Trophoblast cell (in vitro differentiated cells and primary cell): Measurements from ENCODE around the gene FCAMR.

Source experiments
- DNase-seq, 2 donors: peaks; one replicate each; pipeline ENCODE4 v3.0.0-alpha.2; 2016
- H2AFZ ChIP-seq: 2 replicates; pipeline ENCODE4 v1.6.1; 2013; ENCODE audit warnings: low read length, moderate library complexity, mild to moderate bottlenecking; ENCODE audit not compliant: insufficient read depth, poor library complexity
- H2AK5ac ChIP-seq: 2 replicates; pipeline ENCODE4 v1.6.1; 2013; ENCODE audit warnings: mild to moderate bottlenecking, low read length
- H2BK120ac ChIP-seq: 2 replicates; pipeline ENCODE4 v1.6.1; 2013; ENCODE audit warnings: low read length, mild to moderate bottlenecking, moderate library complexity; ENCODE audit not compliant: insufficient read depth, poor library complexity
- H2BK12ac ChIP-seq: 2 replicates; pipeline ENCODE4 v1.6.1; 2013; ENCODE audit warnings: mild to moderate bottlenecking, low read length, moderate library complexity
- H2BK5ac ChIP-seq: 2 replicates; pipeline ENCODE4 v1.6.1; 2013; ENCODE audit warnings: low read length, low read depth, moderate library complexity, mild to moderate bottlenecking; ENCODE audit not compliant: poor library complexity
- H3K14ac ChIP-seq: 2 replicates; pipeline ENCODE4 v1.6.1; 2013; ENCODE audit warnings: mild to moderate bottlenecking, low read length
- H3K18ac ChIP-seq: 2 replicates; pipeline ENCODE4 v1.6.1; 2013; ENCODE audit warnings: mild to moderate bottlenecking, low read length
- H3K23ac ChIP-seq: 2 replicates; pipeline ENCODE4 v1.6.1; 2013; ENCODE audit warnings: low read length
- H3K27ac ChIP-seq: 2 replicates; pipeline ENCODE4 v1.5.1; 2013; ENCODE audit warnings: low read depth, mild to moderate bottlenecking, inconsistent platforms, low read length, moderate library complexity
- H3K27me3 ChIP-seq: 2 replicates; pipeline ENCODE4 v1.6.1; 2013; ENCODE audit warnings: inconsistent platforms, mild to moderate bottlenecking, low read length, moderate library complexity; ENCODE audit not compliant: insufficient read depth
- H3K36me3 ChIP-seq, 2 experiments: 1 replicate in 1 of 2; 2 replicates in 1 of 2; pipeline ENCODE4 v1.6.1; 2013; ENCODE audit warnings: low read length in 2 of 2, mild to moderate bottlenecking in 2 of 2, moderate library complexity in 1 of 2; ENCODE audit not compliant: insufficient read depth in 2 of 2, control insufficient read depth in 1 of 2
- H3K4ac ChIP-seq: 2 replicates; pipeline ENCODE4 v1.6.1; 2013; ENCODE audit warnings: low read depth, mild to moderate bottlenecking, low read length, moderate library complexity
- H3K4me1 ChIP-seq, 2 experiments: 1 replicate in 1 of 2; 2 replicates in 1 of 2; pipeline ENCODE4 v1.6.1; 2013; ENCODE audit warnings: low read length in 2 of 2, mild to moderate bottlenecking in 2 of 2, moderate library complexity in 1 of 2; ENCODE audit not compliant: insufficient read depth in 2 of 2, control insufficient read depth in 1 of 2
- H3K4me2 ChIP-seq: 2 replicates; pipeline ENCODE4 v1.6.1; 2013; ENCODE audit warnings: inconsistent platforms, mild to moderate bottlenecking, low read length, moderate library complexity
- H3K4me3 ChIP-seq: 2 replicates; pipeline ENCODE4 v1.5.1; 2013; ENCODE audit warnings: mild to moderate bottlenecking, low read depth, low read length, inconsistent platforms
- H3K79me1 ChIP-seq: one replicate; pipeline ENCODE4 v1.6.1; 2013; ENCODE audit warnings: low read length
- H3K79me2 ChIP-seq: 2 replicates; pipeline ENCODE4 v1.6.1; 2013; ENCODE audit warnings: low read length, mild to moderate bottlenecking; ENCODE audit not compliant: control insufficient read depth, insufficient read depth, poor library complexity
- H3K9ac ChIP-seq: 2 replicates; pipeline ENCODE4 v1.6.1; 2013; ENCODE audit warnings: mild to moderate bottlenecking, low read length
- H3K9me3 ChIP-seq: 2 replicates; pipeline ENCODE4 v1.6.1; 2013; ENCODE audit warnings: low read depth, mild to moderate bottlenecking, control low read depth, inconsistent platforms, low read length; ENCODE audit not compliant: insufficient read depth
- H4K12ac ChIP-seq: 2 replicates; pipeline ENCODE4 v1.6.1; 2013; ENCODE audit warnings: low read depth, mild to moderate bottlenecking, low read length, moderate library complexity
- H4K8ac ChIP-seq: 2 replicates; pipeline ENCODE4 v1.6.1; 2013; ENCODE audit warnings: low read depth, mild to moderate bottlenecking, low read length, moderate library complexity
- H4K91ac ChIP-seq: one replicate; pipeline ENCODE4 v1.6.1; 2013; ENCODE audit warnings: low read depth, mild to moderate bottlenecking, low read length, moderate library complexity
- WGBS: extraction: QIAGEN DNeasy Blood & Tissue Kit; methylation state at CpG from one replicate; pipeline ENCODE4 v1.1.7; 2013; ENCODE audit warnings: missing lambda C conversion rate; ENCODE audit not compliant: insufficient read length, insufficient coverage; ENCODE audit errors: extremely low coverage; 5-methylcytosine and 5-hydroxymethylcytosine counted together

FCAMR gene

DNA sequence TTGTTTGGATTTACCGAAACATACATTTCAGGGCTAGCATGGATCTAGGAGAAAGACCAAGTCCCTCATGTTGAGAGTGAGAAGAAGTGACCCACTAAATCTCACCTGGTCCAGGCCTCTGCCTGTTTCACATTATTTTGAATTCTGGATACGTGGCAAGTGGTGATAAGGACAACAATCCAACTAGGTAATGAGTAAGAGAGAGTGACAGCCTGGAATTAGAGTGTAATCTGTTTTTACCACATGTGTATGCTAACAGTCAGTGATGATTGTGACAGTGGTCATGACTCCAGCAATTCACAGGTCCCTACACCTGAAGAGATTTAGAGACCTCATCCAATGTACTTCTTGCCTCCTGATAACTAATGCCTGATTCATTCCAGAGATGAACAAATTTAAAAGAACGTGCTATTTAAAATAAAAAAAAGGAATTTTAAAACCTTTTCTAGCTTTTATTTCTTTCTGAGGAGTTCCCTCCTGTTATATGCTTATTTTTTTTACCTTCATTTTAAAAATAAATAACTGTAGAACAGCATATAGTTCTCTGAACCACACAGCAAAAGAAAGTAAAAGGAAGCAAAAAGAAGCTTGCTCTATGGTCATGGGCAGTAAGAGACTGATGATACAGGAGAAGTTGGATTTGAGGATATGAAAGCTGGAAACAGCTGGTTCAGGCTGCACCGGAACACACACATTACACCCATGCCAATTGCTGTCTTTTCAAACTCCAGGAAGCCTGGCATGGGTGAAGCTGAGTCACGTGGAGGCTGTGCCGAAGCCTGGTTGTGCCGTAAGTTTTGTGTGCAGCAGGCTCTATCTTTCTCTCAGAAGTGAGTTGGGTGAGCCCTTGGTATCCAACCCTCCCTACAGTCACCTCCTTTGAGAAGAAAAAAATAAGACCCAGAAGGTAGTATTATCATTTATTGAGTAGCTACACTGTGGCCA is 47.6 kb upstream of the FCAMR start:
- no peak overlapping the region for H2BK12ac ChIP-seq
- no peaks in the 10 kb centered on the region for H3K9me3 ChIP-seq
- no peak overlapping the region for H3K4me2 ChIP-seq
- H4K91ac ChIP-seq, result no peak overlapping the region
- no peaks in the 10 kb centered on the region for H3K4me1 ChIP-seq
- H3K4ac ChIP-seq, result no peak overlapping the region
- DNase-seq, result no peak
- no peaks in the 10 kb centered on the region for H3K79me2 ChIP-seq
- H3K14ac ChIP-seq, result no peak overlapping the region
- H4K12ac ChIP-seq, result no peak overlapping the region
- H3K36me3 ChIP-seq, result no peaks in the 10 kb centered on the region
- no CpG with 5 or more reads among the region's 7 CpGs for WGBS
- H2BK5ac ChIP-seq, result no peak overlapping the region
- no peak overlapping the region for H2BK120ac ChIP-seq
- H3K4me3 ChIP-seq, result no peak overlapping the region
- no peak overlapping the region for H3K9ac ChIP-seq
- H3K79me1 ChIP-seq, result no peaks in the 10 kb centered on the region
- H3K27ac ChIP-seq, result no peak overlapping the region
- no peak overlapping the region for H3K18ac ChIP-seq
- H3K23ac ChIP-seq, result no peak overlapping the region
- no peak overlapping the region for H4K8ac ChIP-seq
- no peak overlapping the region for H2AK5ac ChIP-seq
- H2AFZ ChIP-seq, result no peak overlapping the region
- no peaks in the 10 kb centered on the region for H3K27me3 ChIP-seq

DNA sequence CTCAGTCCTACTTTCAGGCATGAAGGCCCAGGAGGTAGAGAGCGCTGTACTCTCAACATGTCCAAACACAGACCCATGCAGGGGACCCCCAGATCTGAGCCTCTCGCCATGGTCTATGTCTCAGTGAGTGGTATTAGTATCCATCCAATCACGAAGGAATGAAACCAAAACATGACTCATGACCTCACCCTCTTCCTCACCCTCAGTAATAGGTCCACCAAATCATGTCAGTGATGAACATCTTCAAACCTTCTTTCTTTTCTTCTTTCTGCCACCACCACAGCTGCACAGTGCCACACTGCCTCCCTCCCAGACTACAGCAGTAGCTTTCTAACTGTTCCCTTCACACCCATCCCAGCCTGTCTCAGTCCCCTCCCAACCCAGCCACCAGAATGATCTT is 45.5 kb upstream of the FCAMR start:
- Histone ChIP-seq H3K23ac (no peak overlapping the region), H2AK5ac (no peak overlapping the region), H3K4me1 (no peaks in the 10 kb centered on the region), H4K91ac (no peak overlapping the region), H3K79me1 (no peaks in the 10 kb centered on the region), H2BK120ac (no peak overlapping the region), H3K27ac (no peak overlapping the region), H3K9me3 (no peaks in the 10 kb centered on the region), H3K4me2 (no peak overlapping the region), H2BK5ac (no peak overlapping the region), H3K18ac (no peak overlapping the region), H3K4me3 (no peak overlapping the region), H3K14ac (no peak overlapping the region), H2AFZ (no peak overlapping the region), H4K12ac (no peak overlapping the region), H4K8ac (no peak overlapping the region), H3K36me3 (no peaks in the 10 kb centered on the region), H2BK12ac (no peak overlapping the region), H3K4ac (no peak overlapping the region), H3K27me3 (no peaks in the 10 kb centered on the region), H3K79me2 (no peaks in the 10 kb centered on the region), H3K9ac (no peak overlapping the region)
- WGBS, result no CpG with 5 or more reads among the region's 3 CpGs
- DNase-seq, result no peak

DNA sequence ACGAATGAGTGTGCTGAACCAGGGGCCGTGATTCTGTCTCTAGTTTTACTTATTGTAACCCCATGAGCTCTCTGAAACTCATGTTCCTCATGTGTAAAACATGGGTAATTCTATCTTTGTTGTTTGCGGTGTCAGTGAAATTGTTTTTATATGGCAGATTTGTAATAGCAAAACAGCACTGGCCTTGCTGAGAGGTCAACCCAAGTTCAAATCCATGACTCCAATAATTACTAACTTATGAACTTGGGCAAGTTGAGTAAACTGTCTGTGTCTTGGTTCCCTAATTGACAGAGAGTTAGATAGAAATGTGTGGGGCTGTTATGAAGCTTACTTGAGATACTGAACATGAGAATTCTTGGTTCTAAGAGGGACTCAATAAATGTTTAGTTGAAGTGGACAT is 44.5 kb upstream of the FCAMR start:
- Histone ChIP-seq H3K4me2 (no peak overlapping the region), H2AFZ (no peak overlapping the region), H2BK12ac (no peak overlapping the region), H3K79me1 (no peaks in the 10 kb centered on the region), H3K9ac (no peak overlapping the region), H3K79me2 (no peaks in the 10 kb centered on the region), H2BK5ac (no peak overlapping the region), H4K12ac (no peak overlapping the region), H3K18ac (no peak overlapping the region), H3K23ac (no peak overlapping the region), H3K4me3 (no peak overlapping the region), H4K8ac (no peak overlapping the region), H3K9me3 (no peaks in the 10 kb centered on the region), H2AK5ac (no peak overlapping the region), H3K36me3 (no peaks in the 10 kb centered on the region), H3K27me3 (no peaks in the 10 kb centered on the region), H3K4me1 (no peaks in the 10 kb centered on the region), H4K91ac (no peak overlapping the region), H2BK120ac (no peak overlapping the region), H3K27ac (no peak overlapping the region), H3K14ac (no peak overlapping the region), H3K4ac (no peak overlapping the region)
- no CpG with 5 or more reads among the region's 3 CpGs for WGBS
- no peak for DNase-seq

DNA sequence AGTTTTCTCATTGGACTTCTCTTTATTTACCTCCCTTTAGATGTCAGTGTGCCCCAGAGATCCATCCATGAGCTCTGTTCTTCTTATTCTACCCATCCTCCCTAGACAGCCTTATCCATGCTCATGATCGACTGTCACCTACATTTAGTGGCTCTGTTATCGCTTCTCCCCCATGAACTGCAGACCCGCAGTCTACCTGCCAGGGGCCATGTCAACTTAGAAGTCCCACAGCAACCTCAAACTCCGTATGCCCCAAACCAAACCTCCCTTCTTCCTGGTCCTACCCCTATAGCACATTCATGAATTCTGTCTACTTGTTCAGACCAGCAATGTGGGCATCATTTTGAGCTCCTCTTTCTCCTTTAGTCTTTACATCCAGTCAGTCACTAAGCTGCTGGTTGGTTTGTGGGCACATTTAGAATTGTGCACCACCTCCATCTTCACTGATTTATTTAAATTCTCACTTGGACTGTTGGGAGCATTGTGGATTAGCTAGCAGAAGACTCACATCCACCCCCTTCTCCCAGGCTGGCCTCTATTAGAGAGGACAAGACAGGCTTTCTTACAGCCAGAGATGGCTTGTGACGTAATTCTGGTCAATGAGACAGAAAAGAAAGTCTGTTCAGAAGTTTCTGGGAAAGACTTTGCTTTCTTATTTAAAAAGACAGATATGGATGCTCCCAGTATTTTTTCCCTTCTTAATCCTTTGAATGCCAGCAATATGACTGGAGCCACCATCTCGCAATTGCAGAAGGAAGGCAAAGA is 43.2 kb upstream of the FCAMR start:
- WGBS, result no CpG with 5 or more reads among the region's 6 CpGs
- Histone ChIP-seq H3K9me3 (no peaks in the 10 kb centered on the region), H3K23ac (no peak overlapping the region), H2BK12ac (no peak overlapping the region), H3K9ac (no peak overlapping the region), H3K36me3 (no peaks in the 10 kb centered on the region), H3K4ac (no peak overlapping the region), H3K18ac (no peak overlapping the region), H3K4me3 (no peak overlapping the region), H4K8ac (no peak overlapping the region), H3K27ac (no peak overlapping the region), H2BK5ac (no peak overlapping the region), H3K14ac (no peak overlapping the region), H2AK5ac (no peak overlapping the region), H4K12ac (no peak overlapping the region), H4K91ac (no peak overlapping the region), H3K79me2 (no peaks in the 10 kb centered on the region), H2BK120ac (no peak overlapping the region), H3K4me1 (no peaks in the 10 kb centered on the region), H2AFZ (no peak overlapping the region), H3K27me3 (no peaks in the 10 kb centered on the region), H3K79me1 (no peaks in the 10 kb centered on the region), H3K4me2 (no peak overlapping the region)
- DNase-seq, result no peak
